DND-41 (cell line): ENCODE measurements around the gene ERC2.

Experiments used
- EZH2 ChIP-seq: IDR thresholded peaks from 3 replicates; pipeline ENCODE4 v1.6.1; 2012; ENCODE audit warnings: borderline replicate concordance, low read depth, mild to moderate bottlenecking, moderate library complexity, low read length, inconsistent platforms; ENCODE audit not compliant: severe bottlenecking
- TF ChIP-seq, protein P1 (sequence below): IDR thresholded peaks from 2 replicates; pipeline ENCODE4 v1.5.1; 2012; ENCODE audit warnings: borderline replicate concordance, low read length, moderate library complexity, mild to moderate bottlenecking; ENCODE audit not compliant: poor library complexity, severe bottlenecking; ENCODE audit errors: extremely low read depth

DNA sequence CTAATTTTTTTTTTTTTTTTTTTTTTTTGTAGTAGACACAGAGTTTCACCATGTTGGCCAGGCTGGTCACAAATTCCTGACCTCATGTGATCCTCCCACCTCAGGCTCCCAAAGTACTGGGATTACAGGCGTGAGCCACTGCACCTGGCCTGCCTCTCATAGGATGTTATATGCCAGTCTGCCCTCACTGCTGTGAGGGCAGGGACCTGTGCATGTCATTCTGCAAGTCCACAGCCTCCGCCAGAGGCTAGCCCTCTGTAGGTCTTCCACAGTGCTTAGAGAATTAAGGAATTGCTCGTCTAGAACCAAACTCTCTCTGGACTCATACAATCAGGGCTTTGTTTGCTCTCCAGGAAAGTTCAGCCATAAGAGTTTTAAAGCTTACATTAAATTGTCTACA, 817.3 kb downstream of the ERC2 start:
- TF ChIP-seq, protein P1, sequence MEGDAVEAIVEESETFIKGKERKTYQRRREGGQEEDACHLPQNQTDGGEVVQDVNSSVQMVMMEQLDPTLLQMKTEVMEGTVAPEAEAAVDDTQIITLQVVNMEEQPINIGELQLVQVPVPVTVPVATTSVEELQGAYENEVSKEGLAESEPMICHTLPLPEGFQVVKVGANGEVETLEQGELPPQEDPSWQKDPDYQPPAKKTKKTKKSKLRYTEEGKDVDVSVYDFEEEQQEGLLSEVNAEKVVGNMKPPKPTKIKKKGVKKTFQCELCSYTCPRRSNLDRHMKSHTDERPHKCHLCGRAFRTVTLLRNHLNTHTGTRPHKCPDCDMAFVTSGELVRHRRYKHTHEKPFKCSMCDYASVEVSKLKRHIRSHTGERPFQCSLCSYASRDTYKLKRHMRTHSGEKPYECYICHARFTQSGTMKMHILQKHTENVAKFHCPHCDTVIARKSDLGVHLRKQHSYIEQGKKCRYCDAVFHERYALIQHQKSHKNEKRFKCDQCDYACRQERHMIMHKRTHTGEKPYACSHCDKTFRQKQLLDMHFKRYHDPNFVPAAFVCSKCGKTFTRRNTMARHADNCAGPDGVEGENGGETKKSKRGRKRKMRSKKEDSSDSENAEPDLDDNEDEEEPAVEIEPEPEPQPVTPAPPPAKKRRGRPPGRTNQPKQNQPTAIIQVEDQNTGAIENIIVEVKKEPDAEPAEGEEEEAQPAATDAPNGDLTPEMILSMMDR: no peak
- TF ChIP-seq EZH2: no peak
